HCT116 (cell line): Measurements from ENCODE around the gene FAP. TPM values are rescaled to one million over a fixed set of nuclear protein-coding genes. Genes with fewer than 3 reads are reported as not detected.

ENCODE experiments used
- ATAC-seq: fragments of 200-7000 bp; cut with Tn5 transposase; 2 replicates; pipeline ENCODE4 v1.9.1; 2020; ENCODE audit warnings: mild to moderate bottlenecking, moderate library complexity
- BruUV-seq: library from RNA; stranded (reverse); fragments of 400-500 nt; replicated peaks from 2 replicates; lab custom pipeline; 2021; lab: Mats Ljungman, UMichigan
- CTCF ChIA-PET: fragments of 300-600 bp; sonication (Branson Sonifier 250); formaldehyde crosslinking; loops from one replicate; lab custom pipeline; 2021; ENCODE audit warnings: antibody characterized with exemption; lab: Charles Lee
- POLR2A ChIA-PET: fragments of 300-600, 350-600 bp; sonication (Branson Sonifier 250); formaldehyde crosslinking; loops from one replicate; lab custom pipeline; 2021; ENCODE audit warnings: antibody characterized with exemption; lab: Charles Lee
- RAD21 ChIA-PET, 2 experiments: fragments of 300-600 bp; sonication (Branson Sonifier 250); formaldehyde crosslinking; loops; one replicate each; lab custom pipeline; 2023; ENCODE audit warnings: low total read pairs in 2 of 2; ENCODE audit not compliant: uncharacterized antibody in 2 of 2, unreplicated experiment in 2 of 2, low non-redundant PET in 1 of 2; lab: Charles Lee
- DNase-seq: peaks from one replicate; pipeline ENCODE4 v3.0.0-alpha.2; 2010; ENCODE audit warnings: low read depth, low spot score
- H2AFZ ChIP-seq: fragments of 200-600 bp; shearing (Covaris generic), sonication (generic); 2 replicates; pipeline ENCODE4 v1.6.1; 2017; ENCODE audit warnings: low read depth, mixed run types, mixed read lengths, antibody characterized with exemption, low read length; ENCODE audit not compliant: poor library complexity, severe bottlenecking
- H3K27ac ChIP-seq: 2 replicates; pipeline ENCODE4 v1.5.1; 2012; ENCODE audit warnings: low read depth, low read length
- H3K27me3 ChIP-seq: fragments of 200-600 bp; sonication (generic); 2 replicates; pipeline ENCODE4 v1.6.1; 2016; ENCODE audit warnings: mixed run types, low read length, mixed read lengths; ENCODE audit not compliant: insufficient read depth
- H3K36me3 ChIP-seq, 2 experiments: fragments of 200-500 bp in 1 of 2; fragments of 200-600 bp in 1 of 2; sonication (Bioruptor generic) in 1 of 2; sonication (generic) in 1 of 2; 2 replicates each; pipeline versions ENCODE4 v1.5.1 to v1.6.1; 2014 to 2016; ENCODE audit warnings: low read length in 2 of 2, inconsistent platforms in 1 of 2, mixed read lengths in 1 of 2, mixed run types in 1 of 2; ENCODE audit not compliant: insufficient read depth in 2 of 2, control insufficient read depth in 1 of 2
- H3K4me1 ChIP-seq, 2 experiments: fragments of 200-600 bp in 1 of 2; sonication (generic) in 1 of 2; 2 replicates each; pipeline versions ENCODE4 v1.5.1 to v1.6.1; 2012 to 2017; ENCODE audit warnings: low read length in 2 of 2, inconsistent platforms in 1 of 2, mild to moderate bottlenecking in 1 of 2, mixed read lengths in 1 of 2, mixed run types in 1 of 2, moderate library complexity in 1 of 2; ENCODE audit not compliant: insufficient read depth in 2 of 2, control insufficient read depth in 1 of 2
- H3K4me2 ChIP-seq: fragments of 200-600 bp; sonication (generic); 2 replicates; pipeline ENCODE4 v1.6.1; 2017; ENCODE audit warnings: mixed run types, low read length, mixed read lengths
- H3K4me3 ChIP-seq, 2 experiments: fragments of 200-600 bp in 1 of 2; sonication (generic) in 1 of 2; replicated peaks in 1 of 2; 2 replicates each; pipeline ENCODE4 v1.5.1; 2011 to 2016; ENCODE audit warnings: low read length in 2 of 2, control low read depth in 1 of 2, low read depth in 1 of 2, mild to moderate bottlenecking in 1 of 2, mixed read lengths in 1 of 2, mixed run types in 1 of 2
- H3K79me2 ChIP-seq: fragments of 200-600 bp; sonication (generic); 2 replicates; pipeline ENCODE4 v1.6.1; 2017; ENCODE audit warnings: mild to moderate bottlenecking, mixed run types, low read length, moderate library complexity, mixed read lengths; ENCODE audit not compliant: insufficient read depth
- H3K9ac ChIP-seq: fragments of 200-600 bp; sonication (generic); 2 replicates; pipeline ENCODE4 v1.6.1; 2016; ENCODE audit warnings: low read length, mixed read lengths
- H3K9me2 ChIP-seq: fragments of 200-600 bp; sonication (generic), shearing (Covaris generic); 2 replicates; pipeline ENCODE4 v1.6.1; 2017; ENCODE audit warnings: mixed run types, mild to moderate bottlenecking, moderate library complexity; ENCODE audit not compliant: insufficient read depth
- H3K9me3 ChIP-seq, 2 experiments: fragments of 200-500 bp in 1 of 2; fragments of 200-600 bp in 1 of 2; sonication (Bioruptor generic) in 1 of 2; sonication (generic) in 1 of 2; 2 replicates each; pipeline ENCODE4 v1.6.1; 2014 to 2017; ENCODE audit warnings: low read length in 2 of 2, mixed read lengths in 2 of 2, inconsistent platforms in 1 of 2, low read depth in 1 of 2, mild to moderate bottlenecking in 1 of 2, mixed run types in 1 of 2, moderate library complexity in 1 of 2; ENCODE audit not compliant: control insufficient read depth in 1 of 2, insufficient read depth in 1 of 2
- H4K20me1 ChIP-seq: fragments of 200-600 bp; sonication (generic), shearing (Covaris generic); 2 replicates; pipeline ENCODE4 v1.6.1; 2017; ENCODE audit warnings: mixed run types, mild to moderate bottlenecking, moderate library complexity; ENCODE audit not compliant: insufficient read depth
- ATF3 ChIP-seq: IDR thresholded peaks from 2 replicates; pipeline ENCODE4 v1.6.1; 2012
- EGR1 ChIP-seq: IDR thresholded peaks from 2 replicates; pipeline ENCODE4 v1.6.1; 2012; ENCODE audit warnings: low read depth
- ELF1 ChIP-seq: IDR thresholded peaks from 2 replicates; pipeline ENCODE4 v1.6.1; 2012; ENCODE audit warnings: low read depth, borderline replicate concordance
- EZH2phosphoT487 ChIP-seq: fragments of 200-600 bp; IDR thresholded peaks from 2 replicates; pipeline ENCODE4 v1.6.1; 2018; ENCODE audit warnings: antibody characterized with exemption, borderline replicate concordance
- FOSL1 ChIP-seq: IDR thresholded peaks from 2 replicates; pipeline ENCODE4 v1.6.1; 2012; ENCODE audit warnings: low read depth
- JUND ChIP-seq: IDR thresholded peaks from 2 replicates; pipeline ENCODE4 v1.6.1; 2012
- MAX ChIP-seq: IDR thresholded peaks from 2 replicates; pipeline ENCODE4 v1.6.1; 2012
- POLR2AphosphoS5 ChIP-seq: IDR thresholded peaks from 2 replicates; pipeline ENCODE4 v1.6.1; 2011; ENCODE audit warnings: mild to moderate bottlenecking, low read depth, low read length, moderate library complexity
- RAD21 ChIP-seq: IDR thresholded peaks from 2 replicates; pipeline ENCODE4 v1.6.1; 2012; ENCODE audit warnings: low read depth, mild to moderate bottlenecking
- SP1 ChIP-seq: IDR thresholded peaks from 2 replicates; pipeline ENCODE4 v1.6.1; 2012; ENCODE audit warnings: low read depth
- SRF ChIP-seq: IDR thresholded peaks from 2 replicates; pipeline ENCODE4 v1.6.1; 2012; ENCODE audit warnings: low read depth
- YY1 ChIP-seq: IDR thresholded peaks from 2 replicates; pipeline ENCODE4 v1.6.1; 2011; ENCODE audit warnings: low read length, low read depth, moderate library complexity, mild to moderate bottlenecking; ENCODE audit not compliant: insufficient replicate concordance; ENCODE audit errors: extremely low read depth
- ZFX ChIP-seq: fragments of 450-650 bp; IDR thresholded peaks from 2 replicates; pipeline ENCODE4 v1.6.1; 2017
- ZNF274 ChIP-seq: fragments of 200-500 bp; sonication (Bioruptor generic); IDR thresholded peaks from 2 replicates; pipeline ENCODE4 v1.6.1; 2014; ENCODE audit warnings: mild to moderate bottlenecking, low read depth, low read length, inconsistent platforms
- intact Hi-C: fragments of 100-400 bp; cut with micrococcal nuclease; formaldehyde crosslinking; loops from 2 replicates; pipeline ENCODE4 v1.10.0; 2022
- total RNA-seq: library from RNA; stranded (reverse); gene quantifications from one replicate; pipeline ENCODE4 v1.2.1, GENCODE V29; 2021; ENCODE audit not compliant: unreplicated experiment
- TF ChIP-seq, protein P1 (sequence below): IDR thresholded peaks from 2 replicates; pipeline ENCODE4 v1.6.1; 2012; ENCODE audit warnings: low read depth
- TF ChIP-seq, protein P2 (sequence below): IDR thresholded peaks from 2 replicates; pipeline ENCODE4 v1.6.1; 2011; ENCODE audit warnings: mild to moderate bottlenecking, low read length, moderate library complexity; ENCODE audit not compliant: insufficient replicate concordance; ENCODE audit errors: extremely low read depth

FAP gene
- total RNA-seq, 1 experiment from 2014 or later = not detected

- Histone ChIP-seq H3K4me1 (no peaks in the 10 kb centered on the region), H3K27ac (no peak overlapping the region), H3K4me2 (no peak overlapping the region), H3K79me2 (no peaks in the 10 kb centered on the region), H2AFZ (no peak overlapping the region), H3K27me3 (no peaks in the 10 kb centered on the region), H3K36me3 (no peaks in the 10 kb centered on the region), H3K9ac (no peak overlapping the region), H3K9me3 (no peaks in the 10 kb centered on the region), H3K4me3 (no peak overlapping the region), H3K9me2 (no peaks in the 10 kb centered on the region; the same call in 1 of the 2 replicates), H4K20me1 (no peaks in the 10 kb centered on the region)
- POLR2A ChIA-PET = no interaction called here
- RAD21 ChIA-PET = no interaction called here
- CTCF ChIA-PET = no interaction called here
- DNase-seq (no peak), ATAC-seq (no peak)
- no TSS peak for BruUV-seq
- intact Hi-C loops = no loop called here
- no peak for TF ChIP-seq POLR2AphosphoS5
- TF ChIP-seq, protein P1, sequence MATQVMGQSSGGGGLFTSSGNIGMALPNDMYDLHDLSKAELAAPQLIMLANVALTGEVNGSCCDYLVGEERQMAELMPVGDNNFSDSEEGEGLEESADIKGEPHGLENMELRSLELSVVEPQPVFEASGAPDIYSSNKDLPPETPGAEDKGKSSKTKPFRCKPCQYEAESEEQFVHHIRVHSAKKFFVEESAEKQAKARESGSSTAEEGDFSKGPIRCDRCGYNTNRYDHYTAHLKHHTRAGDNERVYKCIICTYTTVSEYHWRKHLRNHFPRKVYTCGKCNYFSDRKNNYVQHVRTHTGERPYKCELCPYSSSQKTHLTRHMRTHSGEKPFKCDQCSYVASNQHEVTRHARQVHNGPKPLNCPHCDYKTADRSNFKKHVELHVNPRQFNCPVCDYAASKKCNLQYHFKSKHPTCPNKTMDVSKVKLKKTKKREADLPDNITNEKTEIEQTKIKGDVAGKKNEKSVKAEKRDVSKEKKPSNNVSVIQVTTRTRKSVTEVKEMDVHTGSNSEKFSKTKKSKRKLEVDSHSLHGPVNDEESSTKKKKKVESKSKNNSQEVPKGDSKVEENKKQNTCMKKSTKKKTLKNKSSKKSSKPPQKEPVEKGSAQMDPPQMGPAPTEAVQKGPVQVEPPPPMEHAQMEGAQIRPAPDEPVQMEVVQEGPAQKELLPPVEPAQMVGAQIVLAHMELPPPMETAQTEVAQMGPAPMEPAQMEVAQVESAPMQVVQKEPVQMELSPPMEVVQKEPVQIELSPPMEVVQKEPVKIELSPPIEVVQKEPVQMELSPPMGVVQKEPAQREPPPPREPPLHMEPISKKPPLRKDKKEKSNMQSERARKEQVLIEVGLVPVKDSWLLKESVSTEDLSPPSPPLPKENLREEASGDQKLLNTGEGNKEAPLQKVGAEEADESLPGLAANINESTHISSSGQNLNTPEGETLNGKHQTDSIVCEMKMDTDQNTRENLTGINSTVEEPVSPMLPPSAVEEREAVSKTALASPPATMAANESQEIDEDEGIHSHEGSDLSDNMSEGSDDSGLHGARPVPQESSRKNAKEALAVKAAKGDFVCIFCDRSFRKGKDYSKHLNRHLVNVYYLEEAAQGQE = no peak
- no peak for TF ChIP-seq ZNF274
- TF ChIP-seq ELF1 = no peak
- no peak for TF ChIP-seq MAX
- no peak for TF ChIP-seq EZH2phosphoT487
- TF ChIP-seq YY1 = no peak
- TF ChIP-seq SP1 = no peak
- TF ChIP-seq ATF3 = no peak
- TF ChIP-seq ZFX = no peak
- no peak for TF ChIP-seq SRF
- no peak for TF ChIP-seq FOSL1
- TF ChIP-seq, protein P2, sequence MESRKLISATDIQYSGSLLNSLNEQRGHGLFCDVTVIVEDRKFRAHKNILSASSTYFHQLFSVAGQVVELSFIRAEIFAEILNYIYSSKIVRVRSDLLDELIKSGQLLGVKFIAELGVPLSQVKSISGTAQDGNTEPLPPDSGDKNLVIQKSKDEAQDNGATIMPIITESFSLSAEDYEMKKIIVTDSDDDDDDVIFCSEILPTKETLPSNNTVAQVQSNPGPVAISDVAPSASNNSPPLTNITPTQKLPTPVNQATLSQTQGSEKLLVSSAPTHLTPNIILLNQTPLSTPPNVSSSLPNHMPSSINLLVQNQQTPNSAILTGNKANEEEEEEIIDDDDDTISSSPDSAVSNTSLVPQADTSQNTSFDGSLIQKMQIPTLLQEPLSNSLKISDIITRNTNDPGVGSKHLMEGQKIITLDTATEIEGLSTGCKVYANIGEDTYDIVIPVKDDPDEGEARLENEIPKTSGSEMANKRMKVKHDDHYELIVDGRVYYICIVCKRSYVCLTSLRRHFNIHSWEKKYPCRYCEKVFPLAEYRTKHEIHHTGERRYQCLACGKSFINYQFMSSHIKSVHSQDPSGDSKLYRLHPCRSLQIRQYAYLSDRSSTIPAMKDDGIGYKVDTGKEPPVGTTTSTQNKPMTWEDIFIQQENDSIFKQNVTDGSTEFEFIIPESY = no peak
- no peak for TF ChIP-seq RAD21
- TF ChIP-seq EGR1 = no peak
- no peak for TF ChIP-seq JUND
Measured at GRCh38 chr2:162253435-162253834, 10.2 kb upstream of the FAP start.
